EL (cell line): ENCODE results near the gene FNDC3B.

Experiments
- DNase-seq: peaks from one replicate; pipeline ENCODE4 v3.0.0-alpha.2; 2016

Gene FNDC3B

GRCh38 chr3:172154768-172155664 lies 115.6 kb downstream of the FNDC3B start:
- no peak for DNase-seq

GRCh38 chr3:172155897-172156585 lies 116.7 kb downstream of the FNDC3B start:
- DNase-seq, result no peak

GRCh38 chr3:172156586-172156955 lies 117.2 kb downstream of the FNDC3B start:
- DNase-seq, result no peak

- no peak for DNase-seq
These were observed 118.3 kb downstream of the FNDC3B start for GRCh38 chr3:172157564-172158258.

- no peak for DNase-seq
These were observed 119.4 kb downstream of the FNDC3B start for GRCh38 chr3:172158741-172159140.

GRCh38 chr3:172159376-172159775 lies 120.0 kb downstream of the FNDC3B start:
- DNase-seq, result no peak

GRCh38 chr3:172159962-172160538 lies 120.7 kb downstream of the FNDC3B start:
- no peak for DNase-seq

GRCh38 chr3:172161133-172161789 lies 121.9 kb downstream of the FNDC3B start:
- DNase-seq, result no peak

GRCh38 chr3:172161959-172162358 lies 122.6 kb downstream of the FNDC3B start:
- no peak for DNase-seq

GRCh38 chr3:172163320-172163719 lies 123.9 kb downstream of the FNDC3B start:
- no peak for DNase-seq

- no peak for DNase-seq
These were observed 125.4 kb downstream of the FNDC3B start for GRCh38 chr3:172164620-172165362.

- no peak for DNase-seq
These were observed 126.9 kb downstream of the FNDC3B start for GRCh38 chr3:172166261-172166660.

- DNase-seq, result no peak
These were observed 127.5 kb downstream of the FNDC3B start for GRCh38 chr3:172166890-172167289.

- no peak for DNase-seq
These were observed 128.7 kb downstream of the FNDC3B start for GRCh38 chr3:172167892-172168648.

- no peak for DNase-seq
These were observed 130.8 kb downstream of the FNDC3B start for GRCh38 chr3:172170073-172170709.

GRCh38 chr3:172170841-172171240 lies 131.5 kb downstream of the FNDC3B start:
- no peak for DNase-seq

- peak; percentile 25 for DNase-seq
These were observed 132.2 kb downstream of the FNDC3B start for GRCh38 chr3:172171396-172172075.

GRCh38 chr3:172173316-172174254 lies 134.2 kb downstream of the FNDC3B start:
- no peak for DNase-seq
